CD14-positive monocyte (primary cell): Measurements from ENCODE around the gene SLC35A5. TPM values are rescaled to one million over a fixed set of nuclear protein-coding genes. Genes with fewer than 3 reads are reported as not detected.

Experiments used
- DNase-seq, 3 donors: peaks; one replicate each; pipeline ENCODE4 v3.0.0-alpha.2; 2011 to 2022
- H2AFZ ChIP-seq: 2 replicates; pipeline ENCODE4 v1.6.0; 2012; ENCODE audit warnings: mild to moderate bottlenecking, low read depth, low read length, inconsistent platforms; ENCODE audit not compliant: insufficient read depth, poor library complexity, severe bottlenecking
- H3K27ac ChIP-seq, 2 donors: 1 replicate in 1 of 2; 2 replicates in 1 of 2; pipeline ENCODE4 v1.5.1; 2012 to 2013; ENCODE audit warnings: low read length in 2 of 2, control low read depth in 1 of 2, inconsistent platforms in 1 of 2, low read depth in 1 of 2, mild to moderate bottlenecking in 1 of 2
- H3K27me3 ChIP-seq, 2 donors: one replicate each; pipeline versions ENCODE4 v1.6.0 to v1.6.1; 2011 to 2013; ENCODE audit warnings: low read length in 2 of 2; ENCODE audit not compliant: control insufficient read depth in 2 of 2, insufficient read depth in 2 of 2
- H3K36me3 ChIP-seq, 2 donors: replicated peaks in 1 of 2; 1 replicate in 1 of 2; 2 replicates in 1 of 2; pipeline versions ENCODE4 v1.5.1 to v1.6.1; 2012 to 2013; ENCODE audit warnings: low read length in 2 of 2, control low read depth in 1 of 2, inconsistent platforms in 1 of 2, mild to moderate bottlenecking in 1 of 2; ENCODE audit not compliant: insufficient read depth in 2 of 2, control insufficient read depth in 1 of 2
- H3K4me1 ChIP-seq, 2 donors: 1 replicate in 1 of 2; 2 replicates in 1 of 2; pipeline versions ENCODE4 v1.5.1 to v1.6.1; 2012 to 2013; ENCODE audit warnings: low read length in 2 of 2, control low read depth in 1 of 2, inconsistent platforms in 1 of 2, mild to moderate bottlenecking in 1 of 2, moderate library complexity in 1 of 2; ENCODE audit not compliant: insufficient read depth in 2 of 2, control insufficient read depth in 1 of 2
- H3K4me2 ChIP-seq: replicated peaks from 2 replicates; pipeline ENCODE3; 2012; ENCODE audit warnings: low read length, moderate library complexity, mild to moderate bottlenecking; ENCODE audit not compliant: poor library complexity, severe bottlenecking; ENCODE audit errors: extremely low read depth
- H3K4me3 ChIP-seq, 3 experiments: fragments of 200-600 bp in 1 of 3; sonication (generic) in 1 of 3; replicated peaks in 1 of 3; 1 replicate in 2 of 3; 2 replicates in 1 of 3; pipeline ENCODE4 v1.5.1; 2011 to 2013; ENCODE audit warnings: low read length in 3 of 3, mild to moderate bottlenecking in 3 of 3, control low read depth in 2 of 3, low read depth in 2 of 3, inconsistent platforms in 1 of 3, moderate library complexity in 1 of 3
- H3K79me2 ChIP-seq: 2 replicates; pipeline ENCODE4 v1.6.0; 2012; ENCODE audit warnings: mild to moderate bottlenecking, control low read depth, inconsistent platforms, low read length, moderate library complexity; ENCODE audit not compliant: insufficient read depth
- H3K9ac ChIP-seq: 2 replicates; pipeline ENCODE4 v1.6.0; 2017; ENCODE audit warnings: low read length, mild to moderate bottlenecking; ENCODE audit not compliant: insufficient read depth, poor library complexity, severe bottlenecking
- H3K9me3 ChIP-seq, 2 donors: replicated peaks in 1 of 2; 1 replicate in 1 of 2; 2 replicates in 1 of 2; pipeline versions ENCODE4 v1.5.1 to v1.6.1; 2012 to 2013; ENCODE audit warnings: low read length in 2 of 2, control low read depth in 1 of 2; ENCODE audit not compliant: control insufficient read depth in 1 of 2, insufficient read depth in 1 of 2
- H4K20me1 ChIP-seq: 2 replicates; pipeline ENCODE4 v1.6.0; 2012; ENCODE audit warnings: mild to moderate bottlenecking, low read length, control low read depth, moderate library complexity; ENCODE audit not compliant: insufficient read depth
- H3K27ac Mint-ChIP-seq, 7 donors: one replicate each; pipeline ENCODE4 v1.8.0; 2020; ENCODE audit warnings: mild to moderate bottlenecking in 7 of 7, mixed read lengths in 7 of 7, moderate library complexity in 6 of 7, inconsistent platforms in 2 of 7
- H3K27me3 Mint-ChIP-seq, 3 donors: one replicate each; pipeline ENCODE4 v1.8.0; 2021 to 2022; ENCODE audit warnings: low read depth in 3 of 3, mild to moderate bottlenecking in 3 of 3, mixed read lengths in 3 of 3, moderate library complexity in 3 of 3, inconsistent platforms in 1 of 3
- H3K36me3 Mint-ChIP-seq, 2 donors: one replicate each; pipeline ENCODE4 v1.8.0; 2020; ENCODE audit warnings: mixed read lengths in 2 of 2, inconsistent platforms in 1 of 2, mild to moderate bottlenecking in 1 of 2
- H3K4me1 Mint-ChIP-seq: one replicate; pipeline ENCODE4 v1.8.0; 2020; ENCODE audit warnings: mild to moderate bottlenecking, mixed read lengths
- H3K4me3 Mint-ChIP-seq, 2 donors: one replicate each; pipeline ENCODE4 v1.8.0; 2020; ENCODE audit warnings: mild to moderate bottlenecking in 2 of 2, mixed read lengths in 2 of 2, moderate library complexity in 1 of 2
- H3K9me3 Mint-ChIP-seq, 7 donors: one replicate each; pipeline ENCODE4 v1.8.0; 2020 to 2022; ENCODE audit warnings: mixed read lengths in 7 of 7, mild to moderate bottlenecking in 6 of 7, moderate library complexity in 6 of 7, inconsistent platforms in 2 of 7
- WGBS: methylation state at CpG from one replicate; pipeline ENCODE4 v1.1.5; 2013; ENCODE audit warnings: missing lambda C conversion rate; ENCODE audit not compliant: insufficient coverage; 5-methylcytosine and 5-hydroxymethylcytosine counted together
- intact Hi-C, 2 donors: fragments of 100-400 bp; cut with micrococcal nuclease; formaldehyde crosslinking; loops; one replicate each; pipeline versions ENCODE4 v1.15.0 to v1.15.1; 2023
- polyA plus RNA-seq, 3 donors: library from polyadenylated mRNA; depleted of rRNA in 1 of 3; unstranded in 2 of 3; stranded (reverse) in 1 of 3; fragments of 300-500 nt in 2 of 3; fragments of >200 nt in 1 of 3; fragmentation: Illumina TruSeq in 2 of 3; gene quantifications; 1 replicate in 2 of 3; 2 replicates in 1 of 3; pipeline ENCODE4 v1.2.3, GENCODE V29; 2012 to 2021
- TF ChIP-seq, protein P1 (sequence below): fragments of 200-600 bp; IDR thresholded peaks from one replicate; pipeline ENCODE4 v1.8.0; 2022; ENCODE audit warnings: antibody characterized with exemption, mild to moderate bottlenecking

SLC35A5 gene
- polyA plus RNA-seq, 3 donors = 16.8 to 74.1 (median 61.3) TPM

DNA sequence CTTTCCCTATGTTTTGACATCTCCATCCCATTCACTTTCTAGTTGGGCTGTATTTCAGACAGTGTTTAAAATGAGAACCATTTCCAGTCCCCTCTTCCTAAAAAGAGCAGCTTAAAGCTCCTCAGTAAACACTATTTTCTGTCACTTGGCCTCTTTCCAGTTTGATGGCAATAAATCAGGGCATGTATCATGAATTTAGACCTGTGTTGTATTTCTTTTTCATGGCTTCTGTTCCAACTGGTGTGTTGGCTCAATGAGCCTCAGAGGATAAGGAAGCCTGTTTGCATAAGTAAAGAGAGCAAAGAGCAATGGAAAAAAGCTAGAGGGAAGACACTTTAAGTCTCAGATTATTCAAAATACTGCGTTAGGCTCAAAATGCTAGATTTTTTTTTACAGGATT is 71.9 kb downstream of the SLC35A5 start:
- no peaks in the 10 kb centered on the region for H3K4me1 ChIP-seq
- no peaks in the 10 kb centered on the region for H3K9me3 ChIP-seq
- no peak overlapping the region for H3K27ac ChIP-seq
- TF ChIP-seq, protein P1, sequence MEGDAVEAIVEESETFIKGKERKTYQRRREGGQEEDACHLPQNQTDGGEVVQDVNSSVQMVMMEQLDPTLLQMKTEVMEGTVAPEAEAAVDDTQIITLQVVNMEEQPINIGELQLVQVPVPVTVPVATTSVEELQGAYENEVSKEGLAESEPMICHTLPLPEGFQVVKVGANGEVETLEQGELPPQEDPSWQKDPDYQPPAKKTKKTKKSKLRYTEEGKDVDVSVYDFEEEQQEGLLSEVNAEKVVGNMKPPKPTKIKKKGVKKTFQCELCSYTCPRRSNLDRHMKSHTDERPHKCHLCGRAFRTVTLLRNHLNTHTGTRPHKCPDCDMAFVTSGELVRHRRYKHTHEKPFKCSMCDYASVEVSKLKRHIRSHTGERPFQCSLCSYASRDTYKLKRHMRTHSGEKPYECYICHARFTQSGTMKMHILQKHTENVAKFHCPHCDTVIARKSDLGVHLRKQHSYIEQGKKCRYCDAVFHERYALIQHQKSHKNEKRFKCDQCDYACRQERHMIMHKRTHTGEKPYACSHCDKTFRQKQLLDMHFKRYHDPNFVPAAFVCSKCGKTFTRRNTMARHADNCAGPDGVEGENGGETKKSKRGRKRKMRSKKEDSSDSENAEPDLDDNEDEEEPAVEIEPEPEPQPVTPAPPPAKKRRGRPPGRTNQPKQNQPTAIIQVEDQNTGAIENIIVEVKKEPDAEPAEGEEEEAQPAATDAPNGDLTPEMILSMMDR = no peak
- no peak for DNase-seq
- no peak overlapping the region for H3K9ac ChIP-seq
- H3K4me3 ChIP-seq = no peak overlapping the region
- Mint-ChIP-seq H3K4me3 (no peak overlapping the region), H3K27ac (no peak overlapping the region), H3K9me3 (no peaks in the 10 kb centered on the region), H3K36me3 (no peaks in the 10 kb centered on the region), H3K27me3 (peaks cover 1 to 3% (median 1%) of the 10 kb centered on the region in 3 donors), H3K4me1 (peaks cover 15% of the 10 kb centered on the region)
- H3K27me3 ChIP-seq = no peaks in the 10 kb centered on the region
- no peaks in the 10 kb centered on the region for H3K36me3 ChIP-seq
- H2AFZ ChIP-seq = no peak overlapping the region
- no peaks in the 10 kb centered on the region for H4K20me1 ChIP-seq
- no peaks in the 10 kb centered on the region for H3K79me2 ChIP-seq
- no CpG with 5 or more reads among the region's 1 CpG for WGBS
- H3K4me2 ChIP-seq = no peak overlapping the region
- intact Hi-C loops = no loop called here

DNA sequence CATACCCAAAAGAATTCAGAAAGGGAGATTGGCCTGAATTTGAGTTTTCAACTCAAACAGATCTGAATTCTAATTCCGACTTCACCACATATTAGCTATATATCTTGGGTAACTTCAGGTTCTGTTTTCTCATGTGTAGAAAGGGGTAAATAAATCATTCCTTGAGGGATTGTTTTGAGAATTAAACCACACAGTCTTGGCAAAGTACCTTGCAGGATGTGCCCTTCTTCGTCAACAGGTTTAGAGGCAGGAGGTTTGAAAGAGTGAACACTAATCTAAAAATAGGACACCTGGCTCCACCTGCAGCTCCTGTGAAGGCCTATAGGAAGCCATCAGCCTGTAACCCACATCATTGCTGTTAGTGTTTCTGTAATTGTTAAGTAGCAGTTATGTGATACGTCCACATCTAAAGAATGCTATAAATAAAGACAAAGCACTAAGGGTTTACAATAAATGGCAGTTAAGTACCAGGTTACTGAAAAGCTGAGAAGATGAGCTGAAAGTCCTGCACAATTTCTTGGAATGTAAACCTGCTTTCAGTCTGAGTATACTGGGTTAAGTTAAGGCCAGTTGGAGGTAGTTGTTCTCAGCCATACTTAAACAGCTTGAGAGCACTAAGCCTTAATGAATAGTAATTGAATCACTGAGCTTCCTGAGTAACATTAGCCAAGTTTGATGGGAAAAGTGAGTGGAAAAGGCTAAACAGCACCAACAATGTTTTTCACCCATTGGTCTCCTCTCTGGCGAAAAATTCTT is 73.1 kb downstream of the SLC35A5 start:
- Histone ChIP-seq H3K4me2 (no peak overlapping the region), H3K27ac (no peak overlapping the region), H3K9me3 (no peaks in the 10 kb centered on the region), H3K36me3 (no peaks in the 10 kb centered on the region), H4K20me1 (no peaks in the 10 kb centered on the region), H3K4me3 (no peak overlapping the region), H3K4me1 (no peaks in the 10 kb centered on the region), H3K27me3 (no peaks in the 10 kb centered on the region), H2AFZ (peak overlapping the region; percentile 13), H3K79me2 (no peaks in the 10 kb centered on the region), H3K9ac (no peak overlapping the region)
- intact Hi-C loops = no loop called here
- no peak for DNase-seq
- Mint-ChIP-seq H3K27me3 (peaks cover 1 to 5% (median 1%) of the 10 kb centered on the region in 3 donors), H3K4me3 (no peak overlapping the region), H3K36me3 (no peaks in the 10 kb centered on the region), H3K9me3 (no peaks in the 10 kb centered on the region), H3K4me1 (peaks cover 10% of the 10 kb centered on the region), H3K27ac (no peak overlapping the region)
- TF ChIP-seq, protein P1 = no peak
- WGBS = 100% methylated on average over 1 of the region's 4 CpGs

Other genes with a start within 250 kb of the SLC35A5 start
- under 1 TPM in 2 of 3 donors, not detected in 1; 0.12 to 0.13 TPM for gene CD200, start 228.9 kb upstream of the SLC35A5 start, polyA plus RNA-seq
- under 1 TPM in 1 of 3 donors, not detected in 2; 0.05 TPM for gene BTLA, start 62.6 kb upstream of the SLC35A5 start, polyA plus RNA-seq
- gene ATG3, start 83 bp upstream of the SLC35A5 start, polyA plus RNA-seq = 100 to 1,000 TPM in 2 of 3 donors, 10 to 100 TPM in 1; 99.8 to 288 (median 226) TPM
- gene CCDC80, start 79.1 kb downstream of the SLC35A5 start, polyA plus RNA-seq = under 1 TPM in 1 of 3 donors, not detected in 2; 0.05 TPM